ENCODE measurements around the gene MMD2.
"Not testable (repeated sequence)": the region's sequence is repeated elsewhere in the genome, so short reads cannot be mapped to it uniquely, and the experiment has no call there.

MMD2 gene

GRCh38 chr7:4996696-4997222 lies 37.8 kb upstream of the MMD2 start:
- TF ChIP-seq GABPA (IDR thresholded peaks at IDR 0.05; ENCODE audit: low read depth): no peak
- no peak for TF ChIP-seq REST (IDR thresholded peaks at IDR 0.05; ENCODE audit: insufficient replicate concordance, low read depth)
- TF ChIP-seq SPI1 (IDR thresholded peaks at IDR 0.05; ENCODE audit: borderline replicate concordance, low read depth): no peak
- TF ChIP-seq, protein P1, sequence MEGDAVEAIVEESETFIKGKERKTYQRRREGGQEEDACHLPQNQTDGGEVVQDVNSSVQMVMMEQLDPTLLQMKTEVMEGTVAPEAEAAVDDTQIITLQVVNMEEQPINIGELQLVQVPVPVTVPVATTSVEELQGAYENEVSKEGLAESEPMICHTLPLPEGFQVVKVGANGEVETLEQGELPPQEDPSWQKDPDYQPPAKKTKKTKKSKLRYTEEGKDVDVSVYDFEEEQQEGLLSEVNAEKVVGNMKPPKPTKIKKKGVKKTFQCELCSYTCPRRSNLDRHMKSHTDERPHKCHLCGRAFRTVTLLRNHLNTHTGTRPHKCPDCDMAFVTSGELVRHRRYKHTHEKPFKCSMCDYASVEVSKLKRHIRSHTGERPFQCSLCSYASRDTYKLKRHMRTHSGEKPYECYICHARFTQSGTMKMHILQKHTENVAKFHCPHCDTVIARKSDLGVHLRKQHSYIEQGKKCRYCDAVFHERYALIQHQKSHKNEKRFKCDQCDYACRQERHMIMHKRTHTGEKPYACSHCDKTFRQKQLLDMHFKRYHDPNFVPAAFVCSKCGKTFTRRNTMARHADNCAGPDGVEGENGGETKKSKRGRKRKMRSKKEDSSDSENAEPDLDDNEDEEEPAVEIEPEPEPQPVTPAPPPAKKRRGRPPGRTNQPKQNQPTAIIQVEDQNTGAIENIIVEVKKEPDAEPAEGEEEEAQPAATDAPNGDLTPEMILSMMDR (IDR thresholded peaks at IDR 0.05; ENCODE audit: insufficient read depth, low read length): no peak
- TF ChIP-seq POLR2AphosphoS5 (IDR thresholded peaks at IDR 0.05; ENCODE audit: low read depth): no peak
- no peak for DNase-seq (ENCODE audit: low read depth in 1 of 2, low spot score in 1 of 2)
- H3K27ac ChIP-seq (replicated peaks): no peak overlapping the region
- H3K27me3 ChIP-seq (ENCODE audit: insufficient read depth, poor library complexity, severe bottlenecking): no peaks in the 10 kb centered on the region
- no peak overlapping the region for H3K4me3 ChIP-seq (replicated peaks; ENCODE audit: insufficient read depth, low read length)

GRCh38 chr7:4995429-4995969 lies 36.5 kb upstream of the MMD2 start:
- Histone ChIP-seq H3K27ac (replicated peaks) (no peak overlapping the region), H3K4me3 (replicated peaks; ENCODE audit: insufficient read depth, low read length) (no peak overlapping the region), H3K27me3 (ENCODE audit: insufficient read depth, poor library complexity, severe bottlenecking) (no peaks in the 10 kb centered on the region)
- TF ChIP-seq REST (IDR thresholded peaks at IDR 0.05; ENCODE audit: insufficient replicate concordance, low read depth) (no peak), SPI1 (IDR thresholded peaks at IDR 0.05; ENCODE audit: borderline replicate concordance, low read depth) (no peak), GABPA (IDR thresholded peaks at IDR 0.05; ENCODE audit: low read depth) (no peak), POLR2AphosphoS5 (IDR thresholded peaks at IDR 0.05; ENCODE audit: low read depth) (no peak)
- TF ChIP-seq, protein P1 (IDR thresholded peaks at IDR 0.05; ENCODE audit: insufficient read depth, low read length): no peak
- DNase-seq (ENCODE audit: low read depth in 1 of 2, low spot score in 1 of 2): no peak

GRCh38 chr7:4993471-4993870 lies 34.5 kb upstream of the MMD2 start:
- Histone ChIP-seq H3K27ac (replicated peaks) (no peak overlapping the region), H3K27me3 (ENCODE audit: insufficient read depth, poor library complexity, severe bottlenecking) (no peaks in the 10 kb centered on the region), H3K4me3 (replicated peaks; ENCODE audit: insufficient read depth, low read length) (no peak overlapping the region)
- no peak for DNase-seq (ENCODE audit: low read depth in 1 of 2, low spot score in 1 of 2)
- no peak for TF ChIP-seq SPI1 (IDR thresholded peaks at IDR 0.05; ENCODE audit: borderline replicate concordance, low read depth)
- no peak for TF ChIP-seq REST (IDR thresholded peaks at IDR 0.05; ENCODE audit: insufficient replicate concordance, low read depth)
- TF ChIP-seq, protein P1 (IDR thresholded peaks at IDR 0.05; ENCODE audit: insufficient read depth, low read length): no peak
- TF ChIP-seq POLR2AphosphoS5 (IDR thresholded peaks at IDR 0.05; ENCODE audit: low read depth): no peak
- TF ChIP-seq GABPA (IDR thresholded peaks at IDR 0.05; ENCODE audit: low read depth): no peak

- H3K27me3 ChIP-seq (ENCODE audit: insufficient read depth, poor library complexity, severe bottlenecking); DNase-seq (ENCODE audit: low read depth in 1 of 2, low spot score in 1 of 2); H3K27ac ChIP-seq (replicated peaks); H3K4me3 ChIP-seq (replicated peaks; ENCODE audit: insufficient read depth, low read length): not testable (repeated sequence)
These were observed 23.8 kb upstream of the MMD2 start for GRCh38 chr7:4982741-4983140.

- not testable (repeated sequence) for DNase-seq (ENCODE audit: low read depth in 1 of 2, low spot score in 1 of 2); H3K4me3 ChIP-seq (replicated peaks; ENCODE audit: insufficient read depth, low read length); H3K27me3 ChIP-seq (ENCODE audit: insufficient read depth, poor library complexity, severe bottlenecking); H3K27ac ChIP-seq (replicated peaks)
These were observed 22.4 kb upstream of the MMD2 start for GRCh38 chr7:4981295-4981890.

GRCh38 chr7:4975626-4976025 lies 16.6 kb upstream of the MMD2 start:
- not testable (repeated sequence) for H3K4me3 ChIP-seq (replicated peaks; ENCODE audit: insufficient read depth, low read length); DNase-seq (ENCODE audit: low read depth in 1 of 2, low spot score in 1 of 2); H3K27ac ChIP-seq (replicated peaks); H3K27me3 ChIP-seq (ENCODE audit: insufficient read depth, poor library complexity, severe bottlenecking)

Measured in HL-60 (cell line).